Urothelium cell line (cell line): ENCODE results near the gene SLC24A4.

Experiments
- DNase-seq: peaks from one replicate; pipeline ENCODE4 v3.0.0; 2011; ENCODE audit warnings: low spot score, mixed read lengths
- FAIRE-seq: peaks from 2 replicates; lab custom pipeline; 2011; peaks lifted over from hg19 to GRCh38; lab: Jason Lieb, UNC

The SLC24A4 gene

GRCh38 chr14:92491782-92492181, 168.8 kb downstream of the SLC24A4 start:
- DNase-seq = no peak
- no peak for FAIRE-seq

GRCh38 chr14:92492258-92492657, 169.3 kb downstream of the SLC24A4 start:
- DNase-seq (no peak), FAIRE-seq (no peak)

GRCh38 chr14:92493024-92493423, 170.1 kb downstream of the SLC24A4 start:
- DNase-seq = no peak
- FAIRE-seq = no peak

GRCh38 chr14:92493492-92493891, 170.5 kb downstream of the SLC24A4 start:
- DNase-seq = no peak
- no peak for FAIRE-seq

GRCh38 chr14:92494512-92494911, 171.5 kb downstream of the SLC24A4 start:
- no peak for FAIRE-seq
- no peak for DNase-seq

- DNase-seq (no peak), FAIRE-seq (no peak)
Observed at GRCh38 chr14:92495027-92495426, 172.1 kb downstream of the SLC24A4 start.

GRCh38 chr14:92496191-92496857, 173.4 kb downstream of the SLC24A4 start:
- no peak for DNase-seq
- no peak for FAIRE-seq

GRCh38 chr14:92497391-92497790, 174.4 kb downstream of the SLC24A4 start:
- DNase-seq (no peak), FAIRE-seq (no peak)

GRCh38 chr14:92499234-92499633, 176.3 kb downstream of the SLC24A4 start:
- FAIRE-seq (no peak), DNase-seq (no peak)

- peak; percentile 21 for DNase-seq
- no peak for FAIRE-seq
Observed at GRCh38 chr14:92500491-92500941, 177.6 kb downstream of the SLC24A4 start.

GRCh38 chr14:92501891-92502351, 179.0 kb downstream of the SLC24A4 start:
- DNase-seq (peak; percentile 30), FAIRE-seq (no peak)

GRCh38 chr14:92502541-92503286, 179.7 kb downstream of the SLC24A4 start:
- DNase-seq (no peak), FAIRE-seq (no peak)

- no peak for FAIRE-seq
- peak; percentile 75 for DNase-seq
Observed at GRCh38 chr14:92503756-92504491, 181.0 kb downstream of the SLC24A4 start.

GRCh38 chr14:92505826-92506225, 182.9 kb downstream of the SLC24A4 start:
- FAIRE-seq (no peak), DNase-seq (no peak)

- no peak for FAIRE-seq
- no peak for DNase-seq
Observed at GRCh38 chr14:92506231-92506630, 183.3 kb downstream of the SLC24A4 start.

GRCh38 chr14:92507174-92507768, 184.3 kb downstream of the SLC24A4 start:
- no peak for DNase-seq
- no peak for FAIRE-seq

- FAIRE-seq (no peak), DNase-seq (no peak)
Observed at GRCh38 chr14:92510972-92511371, 188.0 kb downstream of the SLC24A4 start.

GRCh38 chr14:92511453-92512238, 188.7 kb downstream of the SLC24A4 start:
- peak; percentile 81 for DNase-seq
- FAIRE-seq = no peak

GRCh38 chr14:92512807-92513203, 189.8 kb downstream of the SLC24A4 start:
- FAIRE-seq = no peak
- no peak for DNase-seq

GRCh38 chr14:92513204-92513965, 190.4 kb downstream of the SLC24A4 start, which contains the start of gene RIN3:
TSS of gene RIN3 (plus strand) at chr14:92513781. CDS start at chr14:92513933, 152 bp downstream.
- FAIRE-seq (no peak), DNase-seq (peak; percentile 46)
